Kidney epithelial cell (primary cell): ENCODE measurements around the gene MTUS2. TPM values are rescaled to one million over a fixed set of nuclear protein-coding genes. Genes with fewer than 3 reads are reported as not detected.

Experiments used
- DNase-seq: peaks from one replicate; pipeline ENCODE4 v3.0.0-alpha.2; 2010; ENCODE audit warnings: low read depth
- H3K27me3 ChIP-seq: 2 replicates; pipeline ENCODE4 v1.6.0; 2011; ENCODE audit warnings: low read length; ENCODE audit not compliant: control insufficient read depth, insufficient read depth
- H3K36me3 ChIP-seq: 2 replicates; pipeline ENCODE4 v1.5.1; 2011; ENCODE audit warnings: low read length; ENCODE audit not compliant: control insufficient read depth, insufficient read depth
- H3K4me3 ChIP-seq: 2 replicates; pipeline ENCODE4 v1.5.1; 2011; ENCODE audit warnings: low read depth, mild to moderate bottlenecking, control low read depth, low read length
- CTCF ChIP-seq: IDR thresholded peaks from 2 replicates; pipeline ENCODE4 v1.5.1; 2011; ENCODE audit warnings: mild to moderate bottlenecking, moderate library complexity, low read length, control low read depth, inconsistent platforms; ENCODE audit not compliant: insufficient read depth, poor library complexity, severe bottlenecking
- total RNA-seq: library from RNA; depleted of rRNA; stranded (reverse); fragments of >200 nt; gene quantifications from 2 replicates; pipeline ENCODE4 v1.2.3, GENCODE V29; 2015

Gene MTUS2
- total RNA-seq, 1 donor from 2014 or later: 0.25 TPM

GRCh38 chr13:29493796-29494195, 673.7 kb downstream of the MTUS2 start:
- H3K27me3 ChIP-seq: peaks cover 23% of the 10 kb centered on the region
- no peak for TF ChIP-seq CTCF
- no peak overlapping the region for H3K4me3 ChIP-seq
- no peaks in the 10 kb centered on the region for H3K36me3 ChIP-seq
- no peak for DNase-seq

- no peak for TF ChIP-seq CTCF
- no peak overlapping the region for H3K4me3 ChIP-seq
- H3K27me3 ChIP-seq: peaks cover 26% of the 10 kb centered on the region
- no peak for DNase-seq
- no peaks in the 10 kb centered on the region for H3K36me3 ChIP-seq
Observed at GRCh38 chr13:29494520-29494919, 674.4 kb downstream of the MTUS2 start.

GRCh38 chr13:29496241-29496712, 676.1 kb downstream of the MTUS2 start:
- no peak overlapping the region for H3K4me3 ChIP-seq
- DNase-seq: no peak
- no peak for TF ChIP-seq CTCF
- H3K27me3 ChIP-seq: peaks cover 30% of the 10 kb centered on the region
- no peaks in the 10 kb centered on the region for H3K36me3 ChIP-seq

GRCh38 chr13:29497137-29497654, 677.1 kb downstream of the MTUS2 start:
- no peak for TF ChIP-seq CTCF
- Histone ChIP-seq H3K27me3 (peaks cover 30% of the 10 kb centered on the region), H3K36me3 (no peaks in the 10 kb centered on the region), H3K4me3 (no peak overlapping the region)
- no peak for DNase-seq

- no peak for TF ChIP-seq CTCF
- Histone ChIP-seq H3K4me3 (no peak overlapping the region), H3K36me3 (no peaks in the 10 kb centered on the region), H3K27me3 (peaks cover 30% of the 10 kb centered on the region)
- DNase-seq: no peak
Observed at GRCh38 chr13:29498426-29499040, 678.4 kb downstream of the MTUS2 start.
